Mucosa of descending colon (tissue), 3 donors: ENCODE measurements around the gene MEX3C. TPM values are rescaled to one million over a fixed set of nuclear protein-coding genes. Genes with fewer than 3 reads are reported as not detected.

ENCODE experiments used
- ATAC-seq: fragments of 200-7000 bp; cut with Tn5 transposase; one replicate; pipeline ENCODE4 v1.9.1; 2020; ENCODE audit warnings: mild to moderate bottlenecking, moderate library complexity
- DNase-seq, 3 donors: peaks; one replicate each; pipeline ENCODE4 v3.0.0-alpha.2; 2020
- H3K36me3 ChIP-seq: fragments of 200-600 bp; one replicate; pipeline ENCODE4 v1.8.0; 2021; ENCODE audit warnings: low read depth, mild to moderate bottlenecking
- H3K4me1 ChIP-seq: fragments of 200-600 bp; one replicate; pipeline ENCODE4 v1.8.0; 2021; ENCODE audit warnings: low read depth, mild to moderate bottlenecking
- H3K4me3 ChIP-seq: fragments of 200-600 bp; one replicate; pipeline ENCODE4 v1.8.0; 2021; ENCODE audit warnings: mild to moderate bottlenecking
- H3K9me3 ChIP-seq: fragments of 200-600 bp; one replicate; pipeline ENCODE4 v1.8.0; 2021; ENCODE audit warnings: mild to moderate bottlenecking
- intact Hi-C, 2 donors: fragments of 100-400 bp; cut with DNase I in 1 of 2; cut with micrococcal nuclease in 1 of 2; formaldehyde crosslinking; loops; one replicate each; pipeline versions ENCODE4 v1.11.0 to v1.11.1; 2022; cut with DNase I, micrococcal nuclease
- total RNA-seq, 3 donors: library from RNA; stranded (reverse); fragmentation: NEBNext Ultra II Directional in 2 of 3; extraction: Animal tissue kit (Norgen Biotek cat#: 25700) in 2 of 3; gene quantifications; one replicate each; pipeline versions ENCODE4 v1.2.1 to v1.2.4, GENCODE V29; 2021 to 2023
- TF ChIP-seq, protein P1 (sequence below): fragments of 200-600 bp; IDR thresholded peaks from one replicate; pipeline ENCODE4 v1.8.0; 2022; ENCODE audit warnings: antibody characterized with exemption, mild to moderate bottlenecking
- donor health status: DM: no; HTN: no; CAD: no; lungs with moderate emphysema.
- donor health status: DM: no; HTN: no; CAD: no.
- donor health status: DM: no; HTN: yes; CAD: no.

Gene MEX3C
- total RNA-seq, 3 donors from 2014 or later, result 20.8 to 30.1 (median 27.0) TPM

DNA sequence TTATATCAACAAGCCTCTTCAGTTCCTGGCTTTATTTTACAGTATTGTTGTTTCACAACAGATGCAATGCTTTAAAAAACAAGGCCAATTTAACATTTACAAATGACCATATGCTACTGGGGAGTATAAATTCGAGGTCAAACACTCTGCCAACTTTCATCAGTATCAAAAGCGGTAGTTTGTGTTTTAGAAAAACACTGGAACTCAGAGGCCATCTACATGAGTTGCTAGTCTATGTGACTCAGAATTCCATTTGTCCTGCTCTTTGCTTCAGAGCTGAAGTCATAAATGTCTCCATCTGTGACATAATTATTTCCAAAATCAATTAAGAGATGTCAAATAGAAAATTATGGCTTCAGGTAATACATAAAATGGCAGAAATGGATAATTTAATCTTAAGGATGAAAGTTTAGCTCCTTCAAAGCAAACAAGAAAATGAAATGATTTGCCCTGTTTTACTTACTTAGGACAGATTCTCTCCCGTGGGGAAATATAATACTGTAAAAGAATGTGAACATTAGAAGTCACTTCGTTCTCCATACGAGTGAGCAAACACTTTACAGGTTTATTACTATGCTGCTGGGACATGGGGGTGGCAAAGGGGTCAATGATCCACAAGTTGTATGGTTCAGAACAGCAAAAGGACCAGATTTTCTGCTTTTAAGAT is 3.7 kb downstream of the MEX3C start:
- intact Hi-C loops, result no loop called here
- DNase-seq (no peak), ATAC-seq (no peak)
- H3K36me3 ChIP-seq, result no peaks in the 10 kb centered on the region
- no peak overlapping the region for H3K4me3 ChIP-seq
- H3K9me3 ChIP-seq, result no peaks in the 10 kb centered on the region
- TF ChIP-seq, protein P1, sequence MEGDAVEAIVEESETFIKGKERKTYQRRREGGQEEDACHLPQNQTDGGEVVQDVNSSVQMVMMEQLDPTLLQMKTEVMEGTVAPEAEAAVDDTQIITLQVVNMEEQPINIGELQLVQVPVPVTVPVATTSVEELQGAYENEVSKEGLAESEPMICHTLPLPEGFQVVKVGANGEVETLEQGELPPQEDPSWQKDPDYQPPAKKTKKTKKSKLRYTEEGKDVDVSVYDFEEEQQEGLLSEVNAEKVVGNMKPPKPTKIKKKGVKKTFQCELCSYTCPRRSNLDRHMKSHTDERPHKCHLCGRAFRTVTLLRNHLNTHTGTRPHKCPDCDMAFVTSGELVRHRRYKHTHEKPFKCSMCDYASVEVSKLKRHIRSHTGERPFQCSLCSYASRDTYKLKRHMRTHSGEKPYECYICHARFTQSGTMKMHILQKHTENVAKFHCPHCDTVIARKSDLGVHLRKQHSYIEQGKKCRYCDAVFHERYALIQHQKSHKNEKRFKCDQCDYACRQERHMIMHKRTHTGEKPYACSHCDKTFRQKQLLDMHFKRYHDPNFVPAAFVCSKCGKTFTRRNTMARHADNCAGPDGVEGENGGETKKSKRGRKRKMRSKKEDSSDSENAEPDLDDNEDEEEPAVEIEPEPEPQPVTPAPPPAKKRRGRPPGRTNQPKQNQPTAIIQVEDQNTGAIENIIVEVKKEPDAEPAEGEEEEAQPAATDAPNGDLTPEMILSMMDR, result no peak
- peaks cover 15% of the 10 kb centered on the region for H3K4me1 ChIP-seq

- ATAC-seq (no peak), DNase-seq (no peak)
- H3K9me3 ChIP-seq, result no peaks in the 10 kb centered on the region
- intact Hi-C loops, result no loop called here
- H3K4me3 ChIP-seq, result no peak overlapping the region
- TF ChIP-seq, protein P1, result no peak
- no peaks in the 10 kb centered on the region for H3K36me3 ChIP-seq
- H3K4me1 ChIP-seq, result peaks cover 15% of the 10 kb centered on the region
Observed at GRCh38 chr18:51192696-51193095, 4.8 kb downstream of the MEX3C start.

GRCh38 chr18:51192026-51192425 is 5.5 kb downstream of the MEX3C start:
- TF ChIP-seq, protein P1, result no peak
- intact Hi-C loops, result no loop called here
- ATAC-seq, result no peak
- Histone ChIP-seq H3K36me3 (no peaks in the 10 kb centered on the region), H3K9me3 (no peaks in the 10 kb centered on the region), H3K4me3 (no peak overlapping the region), H3K4me1 (peaks cover 15% of the 10 kb centered on the region)
- DNase-seq, result no peak

GRCh38 chr18:51191128-51191717 is 6.3 kb downstream of the MEX3C start:
- intact Hi-C loops, result no loop called here
- Histone ChIP-seq H3K4me3 (no peak overlapping the region), H3K4me1 (peaks cover 15% of the 10 kb centered on the region), H3K9me3 (no peaks in the 10 kb centered on the region), H3K36me3 (no peaks in the 10 kb centered on the region)
- DNase-seq (no peak), ATAC-seq (peak; percentile 54)
- TF ChIP-seq, protein P1, result no peak

- TF ChIP-seq, protein P1, result no peak
- intact Hi-C loops, result no loop called here
- Histone ChIP-seq H3K9me3 (no peaks in the 10 kb centered on the region), H3K4me1 (peaks cover 15% of the 10 kb centered on the region), H3K4me3 (no peak overlapping the region), H3K36me3 (no peaks in the 10 kb centered on the region)
- ATAC-seq (no peak), DNase-seq (no peak)
Observed at GRCh38 chr18:51190000-51190399, 7.5 kb downstream of the MEX3C start.
